Measurements from ENCODE around the gene CDK17.
"Not testable (repeated sequence)": the region's sequence is repeated elsewhere in the genome, so short reads cannot be mapped to it uniquely, and the experiment has no call there.

CDK17 gene

GRCh38 chr12:96420277-96420835 is 20.1 kb upstream of the CDK17 start:
- no peak overlapping the region for H3K4me3 ChIP-seq (ENCODE audit: low read depth, low read length)
- DNase-seq (ENCODE audit: low read depth): no peak

GRCh38 chr12:96419576-96420276 is 19.5 kb upstream of the CDK17 start:
- no peak for DNase-seq (ENCODE audit: low read depth)
- H3K4me3 ChIP-seq (ENCODE audit: low read depth, low read length): no peak overlapping the region

GRCh38 chr12:96417688-96418087 is 17.4 kb upstream of the CDK17 start:
- not testable (repeated sequence) for H3K4me3 ChIP-seq (ENCODE audit: low read depth, low read length); DNase-seq (ENCODE audit: low read depth)

GRCh38 chr12:96416033-96416799 is 16.0 kb upstream of the CDK17 start:
- peak; percentile 98 for DNase-seq (ENCODE audit: low read depth)
- peak overlapping the region; percentile 4 for H3K4me3 ChIP-seq (ENCODE audit: low read depth, low read length)

GRCh38 chr12:96414637-96415036 is 14.4 kb upstream of the CDK17 start:
- no peak for DNase-seq (ENCODE audit: low read depth)
- no peak overlapping the region for H3K4me3 ChIP-seq (ENCODE audit: low read depth, low read length)

GRCh38 chr12:96412431-96412830 is 12.2 kb upstream of the CDK17 start:
- no peak overlapping the region for H3K4me3 ChIP-seq (ENCODE audit: low read depth, low read length)
- no peak for DNase-seq (ENCODE audit: low read depth)

GRCh38 chr12:96409731-96410130 is 9.5 kb upstream of the CDK17 start:
- no peak for DNase-seq (ENCODE audit: low read depth)

GRCh38 chr12:96408993-96409392 is 8.8 kb upstream of the CDK17 start:
- no peak for DNase-seq (ENCODE audit: low read depth)
- no peak overlapping the region for H3K4me3 ChIP-seq (ENCODE audit: low read depth, low read length)

More at GRCh38 chr12:96409731-96410130, 9.5 kb upstream of the CDK17 start:
- H3K4me3 ChIP-seq (ENCODE audit: low read depth, low read length): no peak overlapping the region

- H3K4me3 ChIP-seq (ENCODE audit: low read depth, low read length): not testable (repeated sequence)
Measured at GRCh38 chr12:96407429-96408097, 7.3 kb upstream of the CDK17 start.

GRCh38 chr12:96404696-96405095 is 4.5 kb upstream of the CDK17 start:
- H3K4me3 ChIP-seq (ENCODE audit: low read depth, low read length): no peak overlapping the region
- no peak for DNase-seq (ENCODE audit: low read depth)

More at GRCh38 chr12:96407429-96408097, 7.3 kb upstream of the CDK17 start:
- not testable (repeated sequence) for DNase-seq (ENCODE audit: low read depth)

GRCh38 chr12:96403870-96404269 is 3.6 kb upstream of the CDK17 start:
- no peak for DNase-seq (ENCODE audit: low read depth)
- no peak overlapping the region for H3K4me3 ChIP-seq (ENCODE audit: low read depth, low read length)

- DNase-seq (ENCODE audit: low read depth); H3K4me3 ChIP-seq (ENCODE audit: low read depth, low read length): not testable (repeated sequence)
Measured at GRCh38 chr12:96402522-96402921, 2.3 kb upstream of the CDK17 start.

GRCh38 chr12:96402061-96402460 is 1.8 kb upstream of the CDK17 start:
- DNase-seq (ENCODE audit: low read depth): no peak
- no peak overlapping the region for H3K4me3 ChIP-seq (ENCODE audit: low read depth, low read length)

GRCh38 chr12:96401076-96401871 is 1.0 kb upstream of the CDK17 start:
- H3K4me3 ChIP-seq (ENCODE audit: low read depth, low read length): peak overlapping the region; percentile 80
- no peak for DNase-seq (ENCODE audit: low read depth)

GRCh38 chr12:96400631-96401075 is 414 bp upstream of the CDK17 start:
- no peak for DNase-seq (ENCODE audit: low read depth)
- H3K4me3 ChIP-seq (ENCODE audit: low read depth, low read length): peak overlapping the region; percentile 80

GRCh38 chr12:96399120-96399918 is 920 bp downstream of the CDK17 start:
- peak overlapping the region; percentile 80 for H3K4me3 ChIP-seq (ENCODE audit: low read depth, low read length)
- DNase-seq (ENCODE audit: low read depth): no peak

- DNase-seq (ENCODE audit: low read depth): no peak
- peak overlapping the region; percentile 80 for H3K4me3 ChIP-seq (ENCODE audit: low read depth, low read length)
Measured at GRCh38 chr12:96398424-96399119, 1.7 kb downstream of the CDK17 start.

Data from skeletal muscle cell (primary cell).